GM06990 (cell line): ENCODE measurements around the gene EVI2A.

ENCODE experiments used
- DNase-seq: peaks from one replicate; pipeline ENCODE4 v3.0.0-alpha.2; 2011; ENCODE audit not compliant: insufficient read length; ENCODE audit errors: extremely low read depth
- H3K27me3 ChIP-seq: replicated peaks from 2 replicates; pipeline ENCODE4 v1.6.0; 2011; ENCODE audit warnings: low read length; ENCODE audit not compliant: control insufficient read depth, insufficient read depth
- H3K36me3 ChIP-seq: 2 replicates; pipeline ENCODE4 v1.5.1; 2011; ENCODE audit warnings: low read length; ENCODE audit not compliant: control insufficient read depth, insufficient read depth
- H3K4me3 ChIP-seq: replicated peaks from 2 replicates; pipeline ENCODE4 v1.5.1; 2011; ENCODE audit warnings: low read depth, mild to moderate bottlenecking, control low read depth, low read length
- CTCF ChIP-seq: IDR thresholded peaks from 2 replicates; pipeline ENCODE4 v1.5.1; 2011; ENCODE audit warnings: low read length, control low read depth, mild to moderate bottlenecking, inconsistent platforms; ENCODE audit not compliant: insufficient read depth, poor library complexity, severe bottlenecking

Gene EVI2A

GRCh38 chr17:31272803-31273202, 48.6 kb downstream of the EVI2A start:
- H3K36me3 ChIP-seq, result no peaks in the 10 kb centered on the region; the same call in none of the 2 replicates
- no peaks in the 10 kb centered on the region for H3K27me3 ChIP-seq
- H3K4me3 ChIP-seq, result no peak overlapping the region
- no peak for DNase-seq
- no peak for TF ChIP-seq CTCF

- Histone ChIP-seq H3K27me3 (no peaks in the 10 kb centered on the region), H3K4me3 (no peak overlapping the region), H3K36me3 (no peaks in the 10 kb centered on the region; the same call in none of the 2 replicates)
- no peak for DNase-seq
- no peak for TF ChIP-seq CTCF
Measured at GRCh38 chr17:31272236-31272635, 49.2 kb downstream of the EVI2A start.

- no peaks in the 10 kb centered on the region; the same call in none of the 2 replicates for H3K36me3 ChIP-seq
- no peak overlapping the region for H3K4me3 ChIP-seq
- no peaks in the 10 kb centered on the region for H3K27me3 ChIP-seq
- no peak for TF ChIP-seq CTCF
- DNase-seq, result no peak
Measured at GRCh38 chr17:31269578-31269983, 51.8 kb downstream of the EVI2A start.

GRCh38 chr17:31269036-31269577, 52.3 kb downstream of the EVI2A start:
- no peak for TF ChIP-seq CTCF
- DNase-seq, result no peak
- no peaks in the 10 kb centered on the region for H3K27me3 ChIP-seq
- no peaks in the 10 kb centered on the region; the same call in none of the 2 replicates for H3K36me3 ChIP-seq
- no peak overlapping the region for H3K4me3 ChIP-seq
